Measurements from ENCODE around the gene MCRIP2. TPM values are rescaled to one million over a fixed set of nuclear protein-coding genes. Genes with fewer than 3 reads are reported as not detected.

The MCRIP2 gene
- polyA plus RNA-seq, 1 donor from 2014 or later: 29.1 TPM

- no peaks in the 10 kb centered on the region for H3K9me2 ChIP-seq (ENCODE audit: insufficient read depth, low read length)
- no peaks in the 10 kb centered on the region for H3K9me3 ChIP-seq (ENCODE audit: low read length)
- H3K4me3 ChIP-seq (ENCODE audit: low read length): peak overlapping the region; percentile 98
- no peaks in the 10 kb centered on the region for H3K36me3 ChIP-seq (ENCODE audit: insufficient read depth, low read length)
- H3F3A ChIP-seq (ENCODE audit: insufficient read depth, low read length, poor library complexity, severe bottlenecking): no peaks in the 10 kb centered on the region
- H2AFZ ChIP-seq (ENCODE audit: low read depth, low read length): no peak overlapping the region
- peaks cover 9% of the 10 kb centered on the region for H3K79me2 ChIP-seq (replicated peaks; ENCODE audit: insufficient read depth, low read length)
- H3K4me2 ChIP-seq (ENCODE audit: low read length): no peak overlapping the region
- H3K27ac ChIP-seq (ENCODE audit: low read length): no peak overlapping the region
- H3K9ac ChIP-seq (ENCODE audit: low read length): no peak overlapping the region
- H4K20me1 ChIP-seq (ENCODE audit: insufficient read depth): no peaks in the 10 kb centered on the region
- no peak for TF ChIP-seq CTCF (IDR thresholded peaks at IDR 0.05; ENCODE audit: poor library complexity, severe bottlenecking)
- no peak for TF ChIP-seq POLR2AphosphoS5 (IDR thresholded peaks at IDR 0.05)
- TF ChIP-seq RAD21 (conservative IDR thresholded peaks at IDR 0.05): no peak
- no peak for TF ChIP-seq EZH2 (IDR thresholded peaks at IDR 0.05; ENCODE audit: borderline replicate concordance, insufficient read depth, low read length, poor library complexity, severe bottlenecking)
- no peak for TF ChIP-seq EP300 (conservative IDR thresholded peaks at IDR 0.05; ENCODE audit: poor library complexity, severe bottlenecking)
- TF ChIP-seq MXI1 (conservative IDR thresholded peaks at IDR 0.05; ENCODE audit: poor library complexity, severe bottlenecking): no peak
- no peak for TF ChIP-seq SMC3 (conservative IDR thresholded peaks at IDR 0.05; ENCODE audit: poor library complexity)
- TF ChIP-seq REST (IDR thresholded peaks at IDR 0.05; ENCODE audit: borderline replicate concordance): no peak
- no peak for TF ChIP-seq TAF1 (IDR thresholded peaks at IDR 0.05; ENCODE audit: low read depth)
- no peaks in the 10 kb centered on the region for H3K27me3 ChIP-seq (ENCODE audit: insufficient read depth, low read depth, low read length)
Observed at GRCh38 chr16:669666-670065, 28.0 kb downstream of the MCRIP2 start.

- Histone ChIP-seq H4K20me1 (ENCODE audit: insufficient read depth) (no peaks in the 10 kb centered on the region), H3K27me3 (ENCODE audit: insufficient read depth, low read depth, low read length) (peaks cover 3% of the 10 kb centered on the region), H3K4me2 (ENCODE audit: low read length) (no peak overlapping the region), H3K9me3 (ENCODE audit: low read length) (no peaks in the 10 kb centered on the region), H3K27ac (ENCODE audit: low read length) (no peak overlapping the region), H2AFZ (ENCODE audit: low read depth, low read length) (no peak overlapping the region), H3F3A (ENCODE audit: insufficient read depth, low read length, poor library complexity, severe bottlenecking) (no peaks in the 10 kb centered on the region), H3K9me2 (ENCODE audit: insufficient read depth, low read length) (no peaks in the 10 kb centered on the region), H3K9ac (ENCODE audit: low read length) (no peak overlapping the region), H3K4me3 (ENCODE audit: low read length) (no peak overlapping the region), H3K79me2 (replicated peaks; ENCODE audit: insufficient read depth, low read length) (peaks cover 9% of the 10 kb centered on the region), H3K36me3 (ENCODE audit: insufficient read depth, low read length) (no peaks in the 10 kb centered on the region)
- TF ChIP-seq SMC3 (conservative IDR thresholded peaks at IDR 0.05; ENCODE audit: poor library complexity) (no peak), EZH2 (IDR thresholded peaks at IDR 0.05; ENCODE audit: borderline replicate concordance, insufficient read depth, low read length, poor library complexity, severe bottlenecking) (no peak), RAD21 (conservative IDR thresholded peaks at IDR 0.05) (no peak), REST (IDR thresholded peaks at IDR 0.05; ENCODE audit: borderline replicate concordance) (no peak), POLR2AphosphoS5 (IDR thresholded peaks at IDR 0.05) (no peak), EP300 (conservative IDR thresholded peaks at IDR 0.05; ENCODE audit: poor library complexity, severe bottlenecking) (no peak), TAF1 (IDR thresholded peaks at IDR 0.05; ENCODE audit: low read depth) (no peak), MXI1 (conservative IDR thresholded peaks at IDR 0.05; ENCODE audit: poor library complexity, severe bottlenecking) (no peak), CTCF (IDR thresholded peaks at IDR 0.05; ENCODE audit: poor library complexity, severe bottlenecking) (no peak)
Observed at GRCh38 chr16:670485-671352, 29.1 kb downstream of the MCRIP2 start.

All from neural cell (in vitro differentiated cells).